Astrocyte (in vitro differentiated cells and primary cell): ENCODE measurements around the gene NBEAL1.

Source experiments
- CTCF ChIP-seq: IDR thresholded peaks from 2 replicates; pipeline ENCODE4 v1.5.1; 2011; ENCODE audit warnings: low read depth, mild to moderate bottlenecking, inconsistent platforms, low read length, moderate library complexity; ENCODE audit not compliant: insufficient read depth
- EZH2 ChIP-seq: IDR thresholded peaks from 2 replicates; pipeline ENCODE4 v1.6.1; 2012; ENCODE audit warnings: mild to moderate bottlenecking, low read length, inconsistent platforms; ENCODE audit not compliant: insufficient read depth

GRCh38 chr2:202990501-202990900, 24.2 kb upstream of the NBEAL1 start:
- no peak for TF ChIP-seq CTCF
- no peak for TF ChIP-seq EZH2
